GM21515 (cell line): Measurements from ENCODE around the gene PER1.

ENCODE experiments used
- ATAC-seq: cut with Tn5 transposase; IDR thresholded peaks from one replicate; pipeline ENCODE4 v1.9.1; 2021; ENCODE audit not compliant: unreplicated experiment

PER1 gene

GRCh38 chr17:8103549-8103948 lies 48.7 kb downstream of the PER1 start:
- no peak for ATAC-seq

- ATAC-seq = no peak
Measured at GRCh38 chr17:8101721-8102120, 50.5 kb downstream of the PER1 start.

- no peak for ATAC-seq
Measured at GRCh38 chr17:8100763-8101162, 51.4 kb downstream of the PER1 start.

- no peak for ATAC-seq
Measured at GRCh38 chr17:8100111-8100510, 52.1 kb downstream of the PER1 start.

GRCh38 chr17:8096541-8096940 lies 55.7 kb downstream of the PER1 start:
- ATAC-seq = no peak

- ATAC-seq = no peak
Measured at GRCh38 chr17:8095361-8095760, 56.8 kb downstream of the PER1 start.

- ATAC-seq = no peak
Measured at GRCh38 chr17:8091033-8091687, 61.0 kb downstream of the PER1 start.
